GM21367 (cell line): ENCODE measurements around the gene COL4A2.

Source experiments
- ATAC-seq: cut with Tn5 transposase; IDR thresholded peaks from one replicate; pipeline ENCODE4 v1.9.1; 2021; ENCODE audit not compliant: unreplicated experiment

The COL4A2 gene

DNA sequence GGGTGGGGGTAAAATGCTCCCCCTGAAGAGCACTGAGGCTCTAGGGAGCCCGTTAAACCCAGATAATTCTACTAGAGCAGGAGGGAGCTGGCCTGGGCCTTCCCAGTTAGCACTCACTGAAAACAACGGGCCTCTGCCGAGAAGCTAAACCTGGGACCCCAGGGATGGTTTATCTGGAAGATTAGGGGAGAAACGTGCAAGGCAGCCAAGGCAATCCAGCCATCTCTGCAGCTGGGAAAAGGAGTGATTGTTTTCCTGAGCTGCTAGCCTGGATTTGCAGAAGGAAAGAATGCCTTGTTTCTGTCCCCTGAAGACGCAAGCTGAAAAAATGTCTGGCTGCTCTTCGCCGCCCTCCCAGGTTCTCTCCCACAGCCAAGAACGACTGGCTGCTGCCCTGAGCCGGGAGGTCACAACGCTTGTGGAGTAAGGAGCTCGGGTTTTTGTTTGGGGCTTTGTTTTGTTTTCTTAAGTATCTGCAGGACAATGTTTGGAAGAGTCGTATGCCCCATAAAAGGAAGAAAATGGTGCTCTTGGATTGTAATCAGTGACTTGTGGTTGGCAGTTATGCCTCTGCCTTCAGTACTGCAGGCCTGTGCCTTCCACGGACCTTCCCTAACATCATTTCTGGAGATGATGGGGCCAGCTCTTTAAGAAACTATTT is 31.5 kb downstream of the COL4A2 start:
- no peak for ATAC-seq

DNA sequence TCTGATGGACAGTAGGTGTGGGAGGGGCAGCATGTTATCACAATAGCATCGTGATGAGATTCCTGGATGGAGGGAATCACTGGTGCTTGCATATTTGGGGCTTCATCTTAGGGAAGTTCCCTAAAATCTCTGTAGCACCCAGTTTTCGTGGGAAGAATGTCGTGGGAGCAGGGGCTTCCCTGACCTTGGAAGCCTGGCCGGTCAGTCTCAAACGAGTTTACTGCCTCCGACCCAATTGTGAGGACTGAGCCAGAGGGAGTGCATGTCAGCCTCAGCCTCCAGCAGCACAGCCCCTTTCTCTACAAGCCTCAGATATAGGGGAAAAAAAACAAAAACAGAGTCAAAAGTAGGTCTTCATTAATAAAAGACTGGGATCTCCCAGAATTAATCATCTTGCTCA is 32.2 kb downstream of the COL4A2 start:
- ATAC-seq = no peak

DNA sequence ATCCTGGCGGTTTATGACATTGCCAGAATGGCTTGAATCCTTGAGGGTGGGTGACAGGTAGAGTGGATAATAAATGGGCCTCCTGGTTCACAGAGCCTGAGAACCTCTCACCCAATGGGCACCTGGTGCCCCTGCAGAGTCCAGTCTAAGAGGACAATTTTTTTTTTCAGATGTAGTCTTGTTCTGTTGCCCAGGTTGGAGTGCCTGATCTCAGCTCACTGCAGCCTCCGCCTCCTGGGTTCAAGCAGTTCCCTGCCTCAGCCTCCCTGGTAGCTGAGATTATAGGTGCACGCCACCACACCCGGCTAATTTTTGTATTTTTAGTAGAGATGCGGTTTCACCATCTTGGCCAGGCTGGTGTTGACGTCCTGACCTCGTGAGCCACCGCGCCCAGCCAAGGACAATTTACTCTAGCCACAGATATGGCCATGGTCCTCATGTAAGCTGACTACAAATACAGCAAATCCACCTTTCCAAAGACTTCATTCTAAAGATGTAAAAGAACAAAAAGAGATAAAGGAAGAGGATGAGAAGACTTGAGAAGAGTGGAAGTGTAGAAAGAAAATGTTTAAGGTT is 33.0 kb downstream of the COL4A2 start:
- ATAC-seq = no peak

DNA sequence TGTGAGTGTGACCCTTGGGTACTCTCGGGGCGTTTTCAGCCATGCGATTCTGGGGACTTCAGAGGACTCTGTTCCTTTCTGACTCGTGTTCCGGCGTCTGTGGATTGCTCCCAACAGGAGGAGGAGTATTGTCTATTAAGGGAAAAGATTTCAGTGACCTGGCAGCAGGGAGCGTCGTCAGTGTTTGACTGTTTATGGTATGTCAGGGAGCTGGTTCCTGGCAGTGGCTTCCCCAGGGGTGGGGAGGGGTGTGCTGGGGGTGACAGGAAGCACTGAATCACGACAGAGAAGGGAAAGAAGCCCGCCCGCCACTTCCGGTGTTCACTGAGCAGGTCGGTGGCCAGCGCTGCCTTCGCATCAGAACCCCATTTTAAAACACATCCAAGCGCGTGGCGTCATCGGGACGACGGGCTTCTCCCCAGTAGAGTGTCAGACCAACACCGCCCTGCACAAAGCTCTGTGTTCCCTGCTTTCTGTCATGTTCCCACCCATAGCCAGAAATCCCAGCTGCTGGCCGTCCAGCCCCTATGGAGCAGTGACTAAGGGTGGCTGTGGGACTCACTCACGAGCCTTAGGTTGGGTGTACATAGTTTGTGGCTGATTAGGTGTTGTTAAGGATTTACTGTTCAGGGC is 33.8 kb downstream of the COL4A2 start:
- no peak for ATAC-seq

DNA sequence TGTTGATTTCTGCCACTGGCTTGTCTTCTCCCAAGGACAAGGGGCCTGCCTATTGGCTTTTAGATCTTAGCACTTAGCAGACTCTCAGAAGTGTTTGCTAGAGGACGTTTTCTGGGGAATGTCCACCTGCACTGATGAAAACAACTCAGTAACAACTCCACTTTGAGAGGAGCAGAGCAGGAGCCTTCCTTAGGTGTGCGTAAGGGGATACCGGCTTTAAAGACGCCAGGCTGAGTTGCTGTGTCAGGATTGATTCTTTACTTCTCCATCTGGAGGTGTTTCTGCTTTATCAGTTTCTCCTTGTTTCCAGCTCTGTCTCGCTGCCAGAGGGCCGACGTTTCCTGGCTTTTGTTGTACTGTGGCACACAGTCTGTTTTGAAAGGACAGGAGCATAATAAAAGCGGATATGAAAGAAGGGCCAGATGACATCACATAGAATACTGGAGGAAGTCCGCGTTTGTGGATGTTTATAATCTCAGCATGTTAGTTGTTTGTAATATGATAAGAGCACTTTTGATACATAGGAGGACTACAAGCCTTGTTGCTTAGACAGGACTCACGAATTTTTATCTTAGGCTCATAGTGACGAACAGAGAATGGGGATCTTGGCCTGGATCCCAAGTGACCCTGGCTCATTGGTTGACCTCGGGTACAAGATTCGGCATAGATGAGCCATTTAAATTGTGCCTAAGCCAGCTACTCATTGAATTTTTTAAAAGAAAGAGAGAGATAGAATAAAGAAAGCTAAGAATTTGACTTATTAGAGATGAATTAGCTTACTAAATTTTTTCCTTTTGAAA is 34.6 kb downstream of the COL4A2 start:
- ATAC-seq = peak; percentile 40

DNA sequence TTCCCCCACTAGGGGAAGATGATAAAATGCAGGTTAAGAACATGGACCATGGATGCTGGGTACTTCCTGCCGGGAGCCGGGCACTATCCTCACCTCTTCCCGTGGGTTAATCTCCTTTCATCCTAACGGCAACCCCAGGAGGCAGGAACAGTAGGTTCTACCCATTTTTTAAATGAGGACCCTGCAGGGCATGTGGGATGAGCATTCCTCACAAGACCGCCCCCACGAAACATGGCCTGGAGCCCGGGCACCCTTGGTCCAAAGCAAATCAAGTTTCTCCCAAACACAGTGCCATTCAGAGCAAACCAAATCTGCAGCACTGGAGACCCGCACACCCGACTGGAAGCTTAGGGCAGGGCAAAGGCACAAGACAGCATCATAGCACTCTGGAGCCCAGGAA is 35.4 kb downstream of the COL4A2 start:
- no peak for ATAC-seq

DNA sequence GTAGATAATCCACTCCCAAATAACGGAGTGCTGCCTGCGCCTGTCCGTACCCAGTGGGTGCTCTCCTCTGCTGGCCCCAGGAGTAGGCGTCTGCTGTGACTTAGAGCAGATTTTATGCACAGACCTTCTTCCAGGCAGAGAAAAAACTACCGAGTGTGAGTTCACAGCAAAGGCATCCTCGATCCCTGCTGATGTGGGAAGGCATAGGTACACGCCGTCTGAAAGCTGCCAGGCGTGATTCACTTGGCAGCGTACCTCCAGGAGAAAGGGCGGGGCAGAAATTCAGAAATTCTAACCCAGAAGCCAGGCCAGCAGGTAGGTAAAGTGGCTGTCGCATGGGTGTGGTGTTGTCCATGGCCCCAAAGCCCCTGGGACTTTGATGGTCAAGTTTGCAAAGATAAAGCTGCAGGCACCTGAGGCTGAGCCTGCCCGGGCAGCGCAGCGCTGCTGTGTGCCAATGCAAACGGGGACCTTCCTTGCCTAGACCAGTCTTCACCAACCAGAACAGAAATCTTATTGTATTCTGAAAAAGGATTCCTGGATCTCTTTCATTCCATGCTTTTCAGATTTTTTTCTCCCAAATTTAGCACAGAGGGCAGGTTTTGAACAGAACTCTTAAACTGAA is 36.3 kb downstream of the COL4A2 start:
- ATAC-seq = no peak

DNA sequence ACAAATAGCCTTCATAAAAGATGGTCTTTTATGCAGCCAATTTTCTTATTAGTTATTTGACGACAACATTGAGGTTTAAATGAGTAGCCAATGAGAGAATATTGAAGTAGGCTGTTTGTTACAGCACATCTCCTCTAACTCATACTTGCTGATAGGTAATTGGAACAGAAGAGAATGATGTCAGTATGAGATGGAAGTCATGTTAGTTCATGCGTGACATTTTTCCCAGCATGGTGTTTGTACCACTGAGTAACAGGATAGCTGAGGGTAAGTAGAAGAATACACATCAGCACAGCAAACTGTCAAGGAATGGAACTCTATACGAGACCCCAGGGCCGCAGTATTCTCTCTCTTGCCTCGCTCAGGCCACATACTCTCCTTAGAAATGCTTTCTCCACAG is 37.2 kb downstream of the COL4A2 start:
- no peak for ATAC-seq

DNA sequence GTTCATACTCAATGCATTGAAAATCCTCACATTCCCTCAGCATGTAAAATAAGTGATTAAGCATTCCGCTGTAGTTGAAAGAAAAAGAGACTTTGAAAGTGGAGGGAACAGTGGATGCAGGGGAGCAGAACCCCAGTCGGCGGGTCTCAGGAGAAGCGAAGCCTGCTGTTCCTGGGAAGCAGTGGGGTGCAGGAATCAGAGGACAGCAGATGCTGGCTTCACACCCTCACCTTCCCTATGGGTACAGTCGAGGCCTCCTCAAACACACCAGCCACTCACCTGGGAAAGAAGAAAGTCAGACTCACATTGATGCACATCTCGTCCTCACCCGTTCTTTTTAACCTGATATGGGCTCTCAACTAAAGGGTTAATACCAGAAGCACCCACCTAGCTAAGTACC is 38.2 kb downstream of the COL4A2 start:
- ATAC-seq = no peak

DNA sequence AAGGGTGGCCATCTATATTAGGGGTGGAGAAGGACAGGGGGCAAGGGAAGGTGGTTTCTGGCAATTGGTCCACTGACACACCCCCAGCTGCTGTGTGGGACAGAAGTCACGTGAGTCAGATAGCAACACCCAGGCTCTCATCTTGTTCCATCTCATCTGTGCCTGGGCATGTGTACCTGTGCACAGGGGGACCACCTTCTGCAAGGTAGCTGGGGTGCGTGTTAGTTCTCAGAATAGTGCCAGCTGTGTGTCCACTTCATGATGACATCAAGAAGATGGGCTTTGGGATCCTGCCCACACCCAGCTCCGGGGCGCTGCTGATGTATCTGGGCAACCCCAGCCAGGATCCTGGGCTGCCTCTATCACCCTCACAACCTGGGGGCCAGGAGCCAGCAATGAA is 38.6 kb downstream of the COL4A2 start:
- ATAC-seq = no peak

DNA sequence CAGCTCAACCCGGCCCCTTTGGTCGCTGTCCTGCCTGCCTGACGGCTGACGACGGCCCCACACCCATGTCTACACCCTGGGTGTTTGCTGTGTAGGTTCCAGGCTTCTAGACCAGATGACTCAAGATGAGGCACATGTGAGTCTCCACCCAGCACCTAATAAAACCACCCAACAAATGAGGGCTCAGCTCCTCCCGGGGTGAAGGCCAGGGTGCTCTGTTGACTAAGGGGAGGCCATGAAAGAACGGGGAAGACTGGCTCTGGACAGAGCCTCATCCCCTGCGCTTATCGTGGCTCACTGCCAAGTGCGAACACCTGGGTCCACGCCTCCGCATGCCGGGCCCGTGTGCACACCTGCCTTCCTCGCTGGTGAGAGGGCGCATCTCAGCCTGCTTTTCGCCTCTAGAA is 39.6 kb downstream of the COL4A2 start:
- ATAC-seq = no peak

DNA sequence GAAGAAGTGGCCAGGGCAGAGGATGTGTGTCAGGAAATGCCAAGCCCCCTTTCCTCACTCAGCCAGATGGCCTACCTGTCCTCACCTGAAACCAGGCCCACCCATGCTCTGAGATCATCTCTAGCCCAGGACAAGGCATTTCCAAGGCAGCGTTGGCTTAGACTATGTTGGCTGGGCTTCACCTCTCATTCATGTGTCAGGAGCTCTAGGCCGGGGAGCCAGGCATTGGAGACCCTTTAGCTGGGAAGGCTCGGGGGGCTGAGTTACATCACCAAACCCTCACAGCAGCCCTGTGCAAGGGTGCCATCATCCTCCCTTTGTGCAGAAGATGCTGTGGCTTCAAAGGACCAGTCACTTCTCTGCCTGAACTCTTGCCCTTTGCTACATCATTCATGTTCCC is 40.0 kb downstream of the COL4A2 start:
- no peak for ATAC-seq

DNA sequence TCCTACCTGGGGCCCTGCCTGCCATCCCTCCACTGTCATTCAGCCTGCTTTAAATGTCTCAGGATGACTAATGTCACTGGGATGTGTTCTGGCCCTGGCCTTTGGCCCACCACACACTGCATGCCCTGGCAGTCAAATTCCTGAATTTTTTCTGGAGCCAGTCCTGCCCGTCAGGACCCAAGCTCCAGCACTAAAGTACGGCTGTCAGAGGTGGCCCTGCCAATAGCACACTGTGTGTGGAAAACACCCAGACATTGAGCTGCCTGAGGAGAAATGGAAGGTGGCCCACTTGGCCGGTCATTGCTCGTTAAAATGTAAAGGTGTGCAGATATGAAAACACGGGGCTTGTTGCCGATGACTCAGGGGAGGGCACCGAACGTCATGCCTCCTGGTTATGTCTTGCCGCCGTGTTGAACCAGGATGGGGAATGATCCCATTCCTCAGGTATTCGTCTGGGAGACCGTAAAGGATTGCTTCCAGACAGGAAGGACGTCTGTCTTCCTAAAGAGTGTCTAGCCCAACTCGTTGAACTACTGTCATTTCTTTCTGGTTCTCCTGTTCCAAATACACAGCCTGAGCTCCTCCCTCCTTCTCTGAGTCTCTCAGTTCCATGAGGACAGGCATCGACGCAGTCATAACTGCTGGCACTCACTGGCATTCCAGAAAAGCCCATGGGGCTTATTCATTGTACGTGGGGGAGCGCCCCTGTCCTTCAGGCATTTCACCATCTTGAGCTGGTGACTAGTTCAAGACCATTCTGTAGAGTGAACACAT is 40.6 kb downstream of the COL4A2 start:
- no peak for ATAC-seq

DNA sequence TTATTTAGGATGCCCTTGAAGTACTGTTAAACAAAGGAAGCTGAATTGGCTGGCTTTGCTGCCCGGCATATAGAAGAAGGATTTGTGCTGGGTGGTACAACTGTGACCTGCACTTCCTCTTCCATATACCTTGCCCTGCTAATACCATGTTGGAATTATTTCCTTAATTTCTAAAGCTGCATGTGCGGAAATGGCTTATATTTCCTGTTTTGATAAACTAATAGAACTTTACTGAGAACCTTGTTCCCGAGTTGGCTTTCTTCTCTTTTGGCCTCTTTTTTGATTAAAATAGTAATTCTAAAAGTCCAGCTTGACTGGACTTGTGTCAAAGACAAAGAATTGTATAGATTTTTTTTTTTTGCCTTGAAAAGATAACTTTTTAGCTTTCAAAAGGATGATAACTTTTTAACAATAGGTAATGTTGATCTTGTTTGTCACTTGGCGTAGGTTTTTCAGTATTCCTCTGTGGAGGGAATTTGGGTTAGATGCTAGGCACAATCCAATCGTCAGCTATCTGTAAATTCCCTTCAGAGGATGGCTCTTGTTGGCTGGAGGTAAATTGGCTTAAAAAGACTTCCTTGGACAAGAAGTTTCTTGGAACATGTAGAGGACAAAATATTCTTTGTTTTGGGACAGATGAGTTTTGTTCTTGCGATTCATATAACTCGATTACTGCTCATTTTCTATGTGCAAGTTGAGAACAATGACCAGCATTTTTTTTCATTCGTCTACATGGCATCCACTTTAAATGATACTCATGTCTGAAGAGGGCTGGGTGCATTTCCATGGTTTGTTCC is 41.4 kb downstream of the COL4A2 start:
- no peak for ATAC-seq

DNA sequence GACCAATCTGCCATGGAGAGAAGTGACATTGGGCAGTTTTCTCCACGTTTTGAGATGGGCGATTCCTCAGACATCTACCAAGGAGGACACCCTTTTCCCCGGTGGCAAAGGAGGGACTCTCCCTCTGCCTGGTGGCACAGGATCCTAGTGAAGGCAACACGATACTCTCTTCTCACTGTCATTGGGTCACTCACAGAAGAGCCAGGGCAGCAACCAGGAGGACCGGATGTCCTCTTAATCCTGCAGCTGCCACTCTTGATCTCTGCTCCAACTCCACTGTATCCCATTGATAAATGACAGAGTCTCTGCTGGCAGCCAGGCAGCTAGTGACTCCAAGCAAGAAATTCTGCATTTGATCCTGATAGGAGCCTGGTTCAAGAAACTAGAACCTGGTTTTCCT is 42.2 kb downstream of the COL4A2 start:
- no peak for ATAC-seq

DNA sequence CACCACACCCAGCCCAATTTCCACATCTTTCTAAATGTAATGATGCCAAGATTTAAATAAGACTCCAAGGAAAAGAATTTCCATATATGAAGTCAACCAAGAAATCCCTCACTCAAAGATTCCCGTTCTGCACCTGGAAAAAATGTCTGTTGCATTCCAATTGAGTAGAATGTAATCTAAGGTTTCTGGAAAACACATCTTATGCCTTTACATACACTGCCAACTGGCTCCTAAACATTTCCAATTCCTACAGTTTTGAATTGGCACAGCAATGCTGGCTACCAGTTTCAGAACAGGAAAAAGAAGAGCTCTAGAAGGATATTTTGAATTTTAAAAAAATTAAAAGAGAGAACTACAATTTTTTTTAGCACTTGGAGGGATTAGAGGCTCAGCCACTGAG is 43.0 kb downstream of the COL4A2 start:
- ATAC-seq = no peak

DNA sequence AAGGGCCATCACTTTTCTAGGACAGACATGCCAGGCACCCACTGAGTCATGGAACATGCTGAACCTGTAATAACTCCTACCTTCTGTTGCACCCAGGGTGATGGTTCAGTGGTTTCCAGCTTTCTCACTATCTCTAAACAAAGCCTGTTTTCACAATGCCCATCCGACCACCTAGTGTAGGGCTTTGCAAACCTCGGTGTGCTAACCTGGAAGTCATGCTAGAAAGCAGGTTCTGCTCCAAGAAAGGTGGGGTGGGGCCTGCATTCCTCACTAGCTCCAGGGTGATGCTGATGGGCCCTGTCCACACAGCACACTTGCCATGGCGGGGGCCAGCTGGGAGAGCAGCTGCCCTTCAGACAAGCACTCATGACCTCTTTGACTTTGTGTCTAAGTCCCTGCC is 43.4 kb downstream of the COL4A2 start:
- ATAC-seq = no peak

DNA sequence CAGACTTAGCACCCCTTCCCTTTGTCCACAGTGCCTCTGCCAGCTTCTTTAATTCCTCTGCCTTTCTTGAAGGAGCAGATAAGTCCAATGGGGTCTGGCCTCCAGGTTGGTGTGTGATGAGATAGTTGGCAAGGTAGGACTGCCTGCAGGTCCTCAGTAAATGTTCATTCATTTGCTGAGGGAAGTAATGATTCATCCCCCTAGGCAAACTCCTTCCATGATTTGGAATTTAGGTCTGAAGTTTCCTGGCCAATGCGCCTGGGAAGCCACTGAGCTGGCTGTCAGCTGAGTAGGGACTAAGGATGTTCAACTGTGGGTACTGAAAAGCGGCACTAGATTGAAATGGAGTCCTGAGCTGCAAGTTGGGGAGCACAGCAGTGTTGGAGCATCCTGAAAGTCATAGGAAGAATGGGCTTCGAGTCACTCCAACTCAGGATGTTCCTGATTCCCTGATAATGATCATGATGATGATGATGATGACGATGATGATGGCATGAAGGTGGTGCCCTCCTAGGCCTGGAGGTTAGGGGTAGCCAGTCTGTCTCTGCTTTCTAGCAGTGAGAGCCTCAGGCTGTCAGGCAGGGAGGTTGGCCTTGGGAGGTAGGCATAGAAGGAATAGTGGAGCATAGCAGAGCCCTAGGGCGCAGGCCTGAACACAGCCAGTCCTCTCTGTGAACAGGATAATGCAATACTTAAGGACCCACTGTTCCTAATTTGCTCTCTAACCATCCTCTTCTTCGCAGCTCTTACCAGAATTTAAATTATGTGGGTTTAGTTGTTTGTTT is 44.7 kb downstream of the COL4A2 start:
- no peak for ATAC-seq

DNA sequence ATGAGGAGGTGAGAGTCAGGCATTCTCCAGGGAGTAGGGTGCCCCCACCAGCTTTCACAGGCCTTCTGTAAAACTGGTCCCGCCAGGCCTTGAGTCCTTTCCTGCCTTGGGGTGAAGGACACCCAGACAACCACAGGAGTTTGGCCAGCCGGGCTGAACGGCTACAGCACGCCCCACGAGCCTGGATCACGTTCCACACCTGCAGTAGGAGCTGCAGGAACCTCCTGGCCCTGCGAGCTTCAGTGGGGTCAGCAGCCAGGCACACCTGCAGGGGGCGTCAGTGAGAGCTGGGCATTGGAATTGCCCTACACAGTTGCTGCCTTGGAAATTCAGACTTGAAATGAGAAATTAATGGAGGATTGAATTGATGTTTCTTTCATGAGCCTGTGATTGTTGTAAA is 45.7 kb downstream of the COL4A2 start:
- ATAC-seq = no peak
